Measurements from ENCODE around the gene KIF21B. TPM values are rescaled to one million over a fixed set of nuclear protein-coding genes. Genes with fewer than 3 reads are reported as not detected.

KIF21B gene
- total RNA-seq, 4 donors from 2014 or later: 0.89 to 1.5 (median 1.1) TPM

GRCh38 chr1:200959411-200959921 lies 64.0 kb downstream of the KIF21B start:
- H3K27me3 ChIP-seq: no peaks in the 10 kb centered on the region
- WGBS, 2 donors: 53 to 56% methylated on average over 10 to 15 of the region's 15 CpGs
- intact Hi-C loops (cut with DNase I): no loop called here

GRCh38 chr1:200958597-200958996 lies 64.9 kb downstream of the KIF21B start:
- Histone ChIP-seq H3K27me3 (no peaks in the 10 kb centered on the region), H3K9me3 (no peaks in the 10 kb centered on the region), H3K36me3 (no peaks in the 10 kb centered on the region), H3K27ac (no peak overlapping the region), H3K4me3 (replicated peaks in 1 of 3) (no peak overlapping the region), H3K4me1 (no peaks in the 10 kb centered on the region)
- WGBS, 2 donors: 90 to 93% methylated on average over 11 of the region's 11 CpGs
- intact Hi-C loops (cut with DNase I): no loop called here
- TF ChIP-seq POLR2A (IDR thresholded peaks at IDR 0.05) (no peak), CTCF (IDR thresholded peaks at IDR 0.05) (no peak)
- DNase-seq: no peak

More at GRCh38 chr1:200959411-200959921, 64.0 kb downstream of the KIF21B start:
- no peak overlapping the region for H3K27ac ChIP-seq
- no peak for TF ChIP-seq POLR2A (IDR thresholded peaks at IDR 0.05)
- no peak for TF ChIP-seq CTCF (IDR thresholded peaks at IDR 0.05)
- no peaks in the 10 kb centered on the region for H3K36me3 ChIP-seq
- no peaks in the 10 kb centered on the region for H3K4me1 ChIP-seq
- H3K9me3 ChIP-seq: no peaks in the 10 kb centered on the region
- no peak overlapping the region for H3K4me3 ChIP-seq (replicated peaks in 1 of 3)
- DNase-seq: no peak

GRCh38 chr1:200954434-200954833 lies 69.1 kb downstream of the KIF21B start:
- intact Hi-C loops (cut with DNase I): no loop called here
- H3K9me3 ChIP-seq: no peaks in the 10 kb centered on the region
- H3K27ac ChIP-seq: no peak overlapping the region
- 84 to 87% methylated on average over 3 of the region's 3 CpGs for WGBS, 2 donors
- no peaks in the 10 kb centered on the region for H3K27me3 ChIP-seq
- DNase-seq: no peak
- TF ChIP-seq CTCF (IDR thresholded peaks at IDR 0.05): no peak
- TF ChIP-seq POLR2A (IDR thresholded peaks at IDR 0.05): no peak
- H3K36me3 ChIP-seq: no peaks in the 10 kb centered on the region
- no peak overlapping the region for H3K4me3 ChIP-seq (replicated peaks in 1 of 3)
- no peaks in the 10 kb centered on the region for H3K4me1 ChIP-seq

DNA sequence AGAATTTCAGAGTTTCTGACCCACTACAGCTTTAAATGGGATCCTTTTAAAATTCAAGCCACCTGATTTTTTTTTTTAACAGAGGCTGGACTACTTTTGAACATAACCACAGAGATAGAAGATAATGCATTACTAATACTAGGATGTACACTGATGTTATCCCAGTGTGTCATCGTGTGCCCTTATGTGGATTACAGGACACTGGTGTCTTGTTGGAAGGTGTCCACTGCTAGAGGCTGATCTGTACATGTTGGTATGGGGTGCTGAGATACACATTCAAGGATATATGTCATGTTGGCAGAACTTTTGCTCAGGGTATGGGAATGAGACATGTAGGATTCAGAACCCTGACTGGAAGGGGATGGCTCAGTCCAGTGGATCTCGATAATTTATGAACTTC lies 72.5 kb downstream of the KIF21B start:
- WGBS, 2 donors: 86 to 88% methylated on average over 2 of the region's 2 CpGs
- Histone ChIP-seq H3K27me3 (no peaks in the 10 kb centered on the region), H3K4me1 (no peaks in the 10 kb centered on the region), H3K27ac (no peak overlapping the region), H3K9me3 (no peaks in the 10 kb centered on the region), H3K36me3 (no peaks in the 10 kb centered on the region), H3K4me3 (replicated peaks in 1 of 3) (no peak overlapping the region)
- TF ChIP-seq CTCF (IDR thresholded peaks at IDR 0.05): no peak
- TF ChIP-seq POLR2A (IDR thresholded peaks at IDR 0.05): no peak
- no peak for DNase-seq
- intact Hi-C loops (cut with DNase I): no loop called here

DNA sequence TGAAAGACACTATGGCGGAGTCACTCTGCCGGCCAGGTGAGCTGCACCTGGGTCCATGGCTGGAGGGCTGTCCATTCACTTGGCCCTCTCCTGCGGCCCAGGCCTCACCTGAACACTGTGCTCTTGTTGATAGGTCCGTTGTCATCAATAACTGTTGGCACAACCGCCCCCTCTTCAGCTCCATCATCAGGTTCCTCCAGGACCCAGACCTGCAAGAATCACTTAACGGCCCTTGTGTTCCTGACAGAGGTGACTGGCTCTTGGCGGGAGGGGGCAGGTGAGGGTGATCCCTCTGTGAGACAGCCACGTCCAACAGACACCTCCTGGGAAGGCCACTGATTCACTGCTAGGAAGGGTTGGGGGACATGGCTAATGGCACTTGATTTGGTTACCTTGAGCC lies 73.9 kb downstream of the KIF21B start:
- no peak for DNase-seq
- 81 to 88% methylated on average over 8 of the region's 8 CpGs for WGBS, 2 donors
- TF ChIP-seq POLR2A (IDR thresholded peaks at IDR 0.05) (no peak), CTCF (IDR thresholded peaks at IDR 0.05) (no peak)
- intact Hi-C loops (cut with DNase I): no loop called here
- H3K4me1 ChIP-seq: no peaks in the 10 kb centered on the region
- H3K9me3 ChIP-seq: no peaks in the 10 kb centered on the region
- no peak overlapping the region for H3K27ac ChIP-seq
- H3K4me3 ChIP-seq (replicated peaks in 1 of 3): no peak overlapping the region
- no peaks in the 10 kb centered on the region for H3K36me3 ChIP-seq
- no peaks in the 10 kb centered on the region for H3K27me3 ChIP-seq

All from thyroid gland (tissue), 4 donors.